Stimulated activated CD4-positive, alpha-beta T cell treated with anti-CD3 and anti-CD28 coated beads, Interleukin-4, amount 100 ng/mL, for 1 hour (primary cell): Measurements from ENCODE around the gene MXD3.
"Not testable (repeated sequence)": the region's sequence is repeated elsewhere in the genome, so short reads cannot be mapped to it uniquely, and the experiment has no call there.

Source experiments
- DNase-seq: peaks from one replicate; pipeline ENCODE4 v3.0.0-alpha.2; 2020

The MXD3 gene

GRCh38 chr5:177319913-177320588 lies 8.4 kb upstream of the MXD3 start:
- DNase-seq = no peak

DNA sequence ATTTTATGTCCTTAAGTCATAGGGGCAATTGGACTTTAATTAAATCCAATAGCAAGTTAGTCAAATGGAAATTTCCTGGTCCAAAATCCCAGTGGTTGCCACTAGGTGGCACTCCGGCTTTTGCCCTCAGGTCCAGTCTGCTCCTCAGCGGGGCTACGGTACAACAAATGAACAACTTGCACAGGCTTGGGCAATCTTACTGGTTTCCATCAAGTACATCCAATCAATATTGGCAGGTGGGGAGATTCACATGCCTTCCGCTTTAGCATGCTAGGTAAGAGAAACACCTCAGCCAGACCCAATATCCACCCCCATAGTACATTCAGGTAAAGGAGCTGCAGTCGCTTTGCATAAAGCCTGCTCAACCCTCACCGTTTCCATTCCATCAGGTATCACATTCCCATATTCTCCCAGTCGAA lies 6.3 kb upstream of the MXD3 start:
- DNase-seq = peak; percentile 72

DNA sequence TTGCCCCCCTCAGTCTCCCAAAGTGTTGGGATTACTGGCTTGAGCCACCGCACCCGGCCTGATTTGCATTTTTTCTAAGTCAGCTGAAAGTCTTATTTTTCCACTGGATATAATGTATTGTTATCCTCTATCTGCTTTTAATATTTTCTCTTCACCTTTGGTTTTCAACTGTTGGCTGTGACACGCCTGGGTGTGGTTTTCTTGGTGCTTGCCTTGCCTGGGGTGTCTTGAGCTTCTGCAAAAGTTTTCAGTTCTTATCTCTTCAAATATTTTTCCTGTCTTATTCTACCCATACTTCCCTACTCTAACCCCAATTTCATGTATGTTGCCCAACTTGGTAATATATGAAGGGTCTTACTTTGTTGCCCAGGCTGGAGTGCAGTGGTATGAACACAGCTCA lies 4.3 kb upstream of the MXD3 start:
- DNase-seq = no peak

- no peak for DNase-seq
These were observed 3.7 kb upstream of the MXD3 start for GRCh38 chr5:177315411-177315810.

DNA sequence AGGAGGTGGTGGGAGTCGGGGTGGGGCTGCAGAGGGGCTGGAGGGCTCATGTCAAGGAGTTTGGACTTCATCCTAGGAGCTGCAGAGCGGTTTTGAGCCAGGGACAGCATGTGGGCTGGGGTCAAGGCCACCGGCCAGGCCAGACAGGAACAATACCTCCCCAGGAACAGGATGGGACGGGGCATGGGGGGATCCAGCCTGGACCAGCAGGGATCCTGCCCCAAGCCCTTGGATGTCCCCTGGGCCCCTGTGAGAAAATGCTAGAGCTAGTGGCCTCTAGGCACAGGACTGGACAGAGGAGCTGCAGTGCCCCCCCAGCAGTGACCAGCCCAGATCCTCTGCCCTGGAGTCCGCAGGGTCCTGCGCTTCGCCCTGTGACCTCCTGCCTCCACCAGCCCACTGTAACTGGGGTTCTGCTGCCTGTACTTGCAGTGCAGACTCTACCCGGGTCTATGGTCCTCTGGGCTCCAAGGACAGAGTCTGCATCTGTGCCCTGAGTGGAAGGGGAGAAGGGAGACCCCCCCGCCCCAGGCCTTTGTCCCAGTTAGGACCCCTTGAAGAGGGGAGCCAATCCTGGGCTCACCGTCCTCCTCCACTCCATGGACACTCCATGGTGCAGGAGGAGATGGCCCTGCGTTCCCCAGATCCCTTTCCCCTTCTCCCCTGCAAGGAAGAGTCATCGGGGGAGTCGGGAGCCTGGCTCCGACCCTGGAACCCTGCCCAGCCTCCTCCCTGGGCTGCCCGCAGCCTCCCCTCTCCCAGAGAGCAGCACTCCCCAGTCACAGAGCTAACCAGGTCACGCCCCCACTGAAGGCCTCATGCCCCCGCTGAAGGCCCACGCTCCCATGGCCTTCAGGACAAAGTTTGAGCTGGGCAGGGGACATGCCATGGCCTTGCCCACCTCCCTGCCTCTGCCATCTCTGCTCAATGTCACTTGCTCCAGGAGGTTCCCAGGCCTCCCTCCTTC lies 3.0 kb upstream of the MXD3 start:
- no peak for DNase-seq

GRCh38 chr5:177313561-177314259 lies 2.0 kb upstream of the MXD3 start:
- no peak for DNase-seq

- no peak for DNase-seq
These were observed 1.0 kb upstream of the MXD3 start for GRCh38 chr5:177312649-177313181.

DNA sequence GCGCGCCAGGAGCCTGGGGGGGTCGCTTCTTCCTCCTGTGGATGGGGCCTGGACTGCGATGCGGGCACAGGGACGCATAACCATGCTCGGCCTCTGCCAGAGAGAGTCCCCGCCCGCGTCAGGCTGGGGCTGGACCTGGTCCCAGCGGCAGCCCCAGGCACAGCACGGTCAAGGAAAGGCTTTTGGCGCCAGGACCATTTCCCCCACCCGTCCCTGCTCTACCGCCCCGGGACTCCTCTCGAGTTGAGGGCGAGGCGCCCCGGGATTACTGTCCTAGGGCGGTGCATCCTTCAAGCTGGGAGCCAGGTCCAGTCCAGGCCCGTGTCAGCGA lies 341 bp downstream of the MXD3 start:
- DNase-seq = no peak

DNA sequence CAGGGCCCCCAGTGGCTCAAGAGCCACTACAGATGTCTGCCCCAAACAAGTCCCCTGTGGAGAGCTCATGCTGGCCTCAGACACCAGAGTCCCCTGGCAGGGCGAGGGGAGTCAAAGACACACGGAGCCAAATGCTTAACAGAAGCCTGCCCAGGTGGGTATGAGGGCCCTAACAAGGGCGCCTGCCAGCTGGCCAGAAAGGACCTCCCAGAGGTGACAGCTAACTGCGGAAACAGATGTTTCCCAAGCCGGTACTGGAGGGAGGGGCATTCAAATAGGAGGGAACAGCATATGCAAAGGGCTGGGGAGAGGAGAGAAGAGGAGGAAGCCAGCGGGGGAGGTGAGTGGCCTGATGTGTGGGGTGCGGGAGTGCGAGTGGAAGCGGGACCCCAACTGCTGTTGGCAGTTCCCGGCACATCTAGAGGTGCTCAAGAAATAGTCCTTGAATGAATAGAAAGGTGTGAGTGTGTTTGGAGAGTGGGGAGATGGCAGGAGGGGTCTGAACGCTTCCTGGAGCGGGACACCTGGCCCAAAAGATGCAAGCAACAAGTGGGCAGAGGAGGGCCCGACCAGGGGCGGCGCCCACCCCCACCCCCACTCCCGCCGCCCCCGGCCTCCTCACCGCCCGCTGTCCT lies 824 bp downstream of the MXD3 start:
- no peak for DNase-seq

DNA sequence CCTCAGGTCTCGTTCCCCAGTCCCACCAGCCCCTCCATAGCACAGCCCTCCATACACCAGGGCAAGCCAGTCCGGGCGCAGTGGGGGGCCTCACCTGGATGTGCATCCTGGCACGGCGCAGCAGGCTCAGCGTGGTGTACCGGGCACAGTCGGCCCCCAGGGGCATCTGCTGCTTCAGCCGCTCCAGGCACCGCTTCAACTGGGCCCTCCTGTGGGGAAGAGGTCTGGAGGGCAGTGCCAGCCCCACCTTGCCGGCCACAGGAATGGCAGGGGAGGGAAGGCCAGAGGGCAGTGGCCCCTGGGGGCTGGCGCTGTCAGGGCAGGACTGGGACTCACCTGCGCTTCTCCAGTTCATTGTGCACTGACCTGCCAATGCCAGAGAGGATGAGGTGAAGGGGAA lies 1.4 kb downstream of the MXD3 start:
- no peak for DNase-seq

DNA sequence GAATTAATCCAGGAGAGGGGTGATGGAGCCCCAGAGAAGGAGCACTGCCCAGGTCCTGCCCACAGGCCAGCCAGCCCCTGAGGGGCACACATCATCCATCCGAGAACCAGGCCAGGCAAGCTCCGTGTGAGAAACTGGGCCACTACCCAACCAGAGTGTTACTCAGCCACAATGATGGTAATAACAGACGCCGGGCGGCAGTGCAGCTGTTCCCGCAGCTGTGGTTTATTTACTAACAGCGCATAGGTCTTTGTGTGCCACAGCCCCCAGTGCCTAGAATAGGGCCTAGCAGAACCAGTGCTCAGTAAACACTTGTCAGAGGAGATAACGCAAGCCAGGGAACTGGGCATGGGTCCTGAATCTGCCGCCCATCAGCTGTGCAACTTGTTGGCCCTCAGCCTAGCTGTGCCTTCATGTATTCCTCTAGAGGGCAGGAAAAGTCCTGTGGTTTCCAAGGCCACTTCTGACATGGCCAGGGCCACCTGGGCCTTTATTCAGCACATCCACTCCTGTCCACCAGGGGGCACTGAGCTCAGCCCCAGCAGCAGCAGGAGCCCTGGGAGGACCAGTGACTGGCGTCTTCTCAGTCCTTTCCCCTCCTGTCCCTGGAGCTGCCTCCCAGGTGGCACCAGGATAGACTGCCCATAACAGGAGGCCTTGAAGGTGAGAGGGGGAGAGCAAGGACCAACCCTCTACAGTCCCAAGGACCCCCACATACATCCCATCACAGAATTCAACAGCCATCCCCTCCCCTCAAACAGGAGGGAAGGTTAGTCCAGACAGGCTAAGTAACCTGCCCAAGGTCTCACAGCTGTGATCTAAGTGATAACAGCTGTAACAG lies 2.1 kb downstream of the MXD3 start:
- peak; percentile 70 for DNase-seq

GRCh38 chr5:177308740-177309139 lies 3.0 kb downstream of the MXD3 start:
- no peak for DNase-seq

DNA sequence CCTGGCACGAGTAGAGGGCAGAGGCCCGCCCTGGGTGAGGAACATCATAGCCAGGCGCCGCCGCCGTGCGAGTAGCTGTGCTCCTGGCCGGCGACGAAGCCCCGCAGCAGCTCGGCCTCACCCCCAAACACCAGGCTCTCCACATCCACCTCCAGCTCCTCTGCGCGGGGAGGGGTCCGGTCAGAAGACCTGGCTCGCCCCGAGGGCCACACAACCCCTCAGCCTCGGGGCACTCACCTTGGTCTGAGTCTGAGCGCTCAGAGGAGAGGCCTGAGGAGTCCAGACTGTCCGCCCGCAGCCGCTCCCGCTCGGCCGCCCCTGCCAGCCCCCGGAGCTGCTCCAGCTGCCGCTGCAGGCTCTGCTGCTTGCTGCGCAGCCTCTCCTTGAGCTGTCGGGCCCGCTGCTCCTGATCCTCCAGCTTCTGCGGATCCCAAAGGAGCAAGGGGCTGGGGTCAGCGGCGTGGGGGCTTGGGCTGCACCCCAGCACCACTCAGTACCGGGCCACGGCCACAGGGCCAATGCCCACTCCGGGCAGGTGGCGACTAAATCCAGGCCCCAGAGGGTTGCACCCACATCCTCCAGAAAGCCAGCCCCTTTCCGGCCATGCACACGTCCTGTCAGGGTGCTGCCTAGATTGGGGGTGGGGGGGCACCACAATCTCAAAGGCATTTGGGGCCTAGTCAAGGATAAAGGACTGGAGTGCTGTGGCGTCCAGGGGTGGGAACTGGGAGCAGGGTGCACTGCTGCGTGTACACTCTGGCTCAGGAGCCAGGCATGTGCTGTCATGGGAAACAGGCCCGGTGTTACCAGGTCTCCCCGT lies 3.9 kb downstream of the MXD3 start:
- DNase-seq = no peak

DNA sequence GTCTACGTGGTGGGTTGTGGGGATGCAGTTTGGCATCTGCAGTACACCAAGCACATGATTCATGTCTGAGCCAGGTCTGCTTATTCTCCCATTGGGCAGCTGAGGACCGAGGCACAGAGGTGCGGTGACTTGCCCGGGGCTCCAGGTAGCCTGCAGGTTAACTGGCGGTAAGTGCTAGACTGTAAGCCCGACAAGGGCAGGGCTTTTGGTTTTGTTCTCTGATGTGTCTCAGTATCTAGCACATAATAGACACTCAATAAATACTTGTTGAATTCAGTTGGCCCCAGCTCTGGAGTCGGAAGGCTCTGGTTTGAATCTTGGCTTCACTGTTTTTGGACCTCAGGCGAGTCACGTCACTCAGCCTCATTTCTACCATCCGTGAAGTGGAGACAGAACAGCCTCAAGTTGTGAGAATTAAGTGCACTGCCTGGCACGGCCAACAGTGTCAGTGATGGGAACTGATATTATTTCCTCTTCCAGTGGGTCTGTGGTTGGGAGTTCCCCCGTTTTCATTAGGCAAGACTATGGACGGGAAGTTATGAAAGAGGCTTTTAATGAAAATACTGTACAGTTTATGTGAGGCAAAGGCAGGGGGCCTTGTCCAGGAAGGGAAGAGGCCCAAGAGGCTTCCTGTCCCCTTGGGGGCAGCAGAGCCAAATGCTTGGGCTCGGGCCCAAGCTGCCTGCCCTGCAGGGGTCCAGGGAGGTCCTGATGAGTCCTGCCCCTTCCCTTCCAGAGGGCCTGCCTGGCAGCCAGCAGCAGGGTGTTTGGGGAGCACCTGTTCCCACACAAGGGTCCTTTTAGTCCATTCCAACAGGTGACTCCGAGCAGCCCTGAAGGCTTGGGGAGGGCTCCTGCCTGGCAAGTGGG lies 4.8 kb downstream of the MXD3 start:
- DNase-seq = no peak

- DNase-seq = not testable (repeated sequence)
These were observed 5.5 kb downstream of the MXD3 start for GRCh38 chr5:177306103-177306640.

GRCh38 chr5:177304392-177305119 lies 7.1 kb downstream of the MXD3 start:
- no peak for DNase-seq

- no peak for DNase-seq
These were observed 7.7 kb downstream of the MXD3 start for GRCh38 chr5:177303925-177304391.

- DNase-seq = peak; percentile 91
These were observed 8.4 kb downstream of the MXD3 start, which contains the start of the genes PRELID1 and RAB24 for GRCh38 chr5:177303121-177303924. Gene PRELID1 (plus strand): TSS chr5:177303799. CDS start chr5:177303986, 187 bp downstream. Gene RAB24 (minus strand): TSS chr5:177303719. CDS start chr5:177303288, 431 bp downstream.
